Spleen (tissue), 7 donors: ENCODE results near the gene CREB1.

ENCODE experiments used
- CTCF ChIP-seq, 11 experiments: fragments of 200-600 bp in 7 of 11; fragments of 450-650 bp in 4 of 11; sonication (generic) in 4 of 11; IDR thresholded peaks in 8 of 11; conservative IDR thresholded peaks in 3 of 11; 1 replicate in 7 of 11; 2 replicates in 4 of 11; pipeline versions ENCODE4 v1.4.0 to v1.8.0; 2016 to 2021; ENCODE audit warnings: antibody characterized with exemption in 11 of 11, inconsistent platforms in 4 of 11, mild to moderate bottlenecking in 1 of 11
- POLR2A ChIP-seq, 3 donors: fragments of 450-650 bp; IDR thresholded peaks; one replicate each; pipeline ENCODE4 v1.5.1; 2017; ENCODE audit warnings: antibody characterized with exemption in 3 of 3, mild to moderate bottlenecking in 1 of 3
- donor health status: DM: no; HTN: no; CAD: no; lungs with moderate emphysema.
- donor health status: DM: no; HTN: no; CAD: no.
- donor health status: DM: no; HTN: no; CAD: no.

GRCh38 chr2:207504513-207505170, 25.1 kb upstream of the CREB1 start:
- TF ChIP-seq CTCF (IDR thresholded peaks at IDR 0.05 in 8 of 11, conservative IDR thresholded peaks at IDR 0.05 in 3 of 11) (no peak), POLR2A (IDR thresholded peaks at IDR 0.05) (no peak)
